BE2C (cell line): ENCODE measurements around the gene RAD23A.

Source experiments
- DNase-seq: peaks from one replicate; pipeline ENCODE4 v3.0.0-alpha.2; 2020
- H3K27me3 ChIP-seq: fragments of 250-450 bp; sonication (Bioruptor Pico); 2 replicates; pipeline ENCODE4 v1.5.1; 2020; ENCODE audit warnings: mild to moderate bottlenecking
- H3K36me3 ChIP-seq: fragments of 250-450 bp; sonication (Bioruptor Pico); 2 replicates; pipeline ENCODE4 v1.5.1; 2020; ENCODE audit warnings: mild to moderate bottlenecking
- H3K4me1 ChIP-seq: fragments of 250-450 bp; sonication (Bioruptor Pico); 2 replicates; pipeline ENCODE4 v1.5.1; 2020
- H3K4me3 ChIP-seq: 2 replicates; pipeline ENCODE4 v1.5.1; 2011; ENCODE audit warnings: low read depth, low read length
- H3K9me3 ChIP-seq: fragments of 250-450 bp; sonication (Bioruptor Pico); 2 replicates; pipeline ENCODE4 v1.5.1; 2020
- CTCF ChIP-seq: IDR thresholded peaks from 2 replicates; pipeline ENCODE4 v1.5.1; 2012; ENCODE audit warnings: mild to moderate bottlenecking, low read depth, low read length

The RAD23A gene

GRCh38 chr19:12959481-12959880 lies 13.8 kb downstream of the RAD23A start:
- no peak for TF ChIP-seq CTCF
- H3K27me3 ChIP-seq, result no peaks in the 10 kb centered on the region
- H3K36me3 ChIP-seq, result peaks cover 13% of the 10 kb centered on the region
- no peak for DNase-seq
- H3K9me3 ChIP-seq, result no peaks in the 10 kb centered on the region
- peaks cover 10% of the 10 kb centered on the region for H3K4me1 ChIP-seq
- no peak overlapping the region for H3K4me3 ChIP-seq

- no peaks in the 10 kb centered on the region for H3K27me3 ChIP-seq
- H3K4me3 ChIP-seq, result peak overlapping the region; percentile 68
- TF ChIP-seq CTCF, result peak; percentile 82
- H3K36me3 ChIP-seq, result no peaks in the 10 kb centered on the region
- H3K4me1 ChIP-seq, result no peaks in the 10 kb centered on the region
- no peaks in the 10 kb centered on the region for H3K9me3 ChIP-seq
- peak; percentile 86 for DNase-seq
Observed at GRCh38 chr19:12965017-12965811, 19.6 kb downstream of the RAD23A start.

- TF ChIP-seq CTCF, result no peak
- Histone ChIP-seq H3K4me1 (no peaks in the 10 kb centered on the region), H3K36me3 (no peaks in the 10 kb centered on the region), H3K4me3 (peak overlapping the region; percentile 68), H3K9me3 (no peaks in the 10 kb centered on the region), H3K27me3 (no peaks in the 10 kb centered on the region)
- no peak for DNase-seq
Observed at GRCh38 chr19:12965812-12966135, 20.1 kb downstream of the RAD23A start.

GRCh38 chr19:12967907-12968306 lies 22.2 kb downstream of the RAD23A start:
- H3K9me3 ChIP-seq, result no peaks in the 10 kb centered on the region
- no peak for TF ChIP-seq CTCF
- no peaks in the 10 kb centered on the region for H3K36me3 ChIP-seq
- H3K27me3 ChIP-seq, result no peaks in the 10 kb centered on the region
- DNase-seq, result no peak
- H3K4me3 ChIP-seq, result no peak overlapping the region
- no peaks in the 10 kb centered on the region for H3K4me1 ChIP-seq

- H3K9me3 ChIP-seq, result no peaks in the 10 kb centered on the region
- H3K36me3 ChIP-seq, result no peaks in the 10 kb centered on the region
- no peak for TF ChIP-seq CTCF
- H3K4me3 ChIP-seq, result no peak within 1 kb of the TSS
- H3K4me1 ChIP-seq, result no peaks in the 10 kb centered on the region
- no peak for DNase-seq
- no peaks in the 10 kb centered on the region for H3K27me3 ChIP-seq
Observed at GRCh38 chr19:12969292-12969988, 23.8 kb downstream of the RAD23A start, which contains the start of gene DAND5. Gene DAND5, plus strand, starts transcription at chr19:12969576. Its CDS starts 85 bp downstream, at chr19:12969661.
